Measurements from ENCODE around the gene AKR1B15. TPM values are rescaled to one million over a fixed set of nuclear protein-coding genes. Genes with fewer than 3 reads are reported as not detected.
A peak's percentile ranks its signal among the peaks of the same experiment; 100 is the strongest.

Gene AKR1B15
- total and polyA plus RNA-seq, 11 donors, result not detected

GRCh38 chr7:134512271-134512670, 36.6 kb upstream of the AKR1B15 start:
- TF ChIP-seq POLR2A (IDR thresholded peaks at IDR 0.05), result no peak
- TF ChIP-seq, protein P1, sequence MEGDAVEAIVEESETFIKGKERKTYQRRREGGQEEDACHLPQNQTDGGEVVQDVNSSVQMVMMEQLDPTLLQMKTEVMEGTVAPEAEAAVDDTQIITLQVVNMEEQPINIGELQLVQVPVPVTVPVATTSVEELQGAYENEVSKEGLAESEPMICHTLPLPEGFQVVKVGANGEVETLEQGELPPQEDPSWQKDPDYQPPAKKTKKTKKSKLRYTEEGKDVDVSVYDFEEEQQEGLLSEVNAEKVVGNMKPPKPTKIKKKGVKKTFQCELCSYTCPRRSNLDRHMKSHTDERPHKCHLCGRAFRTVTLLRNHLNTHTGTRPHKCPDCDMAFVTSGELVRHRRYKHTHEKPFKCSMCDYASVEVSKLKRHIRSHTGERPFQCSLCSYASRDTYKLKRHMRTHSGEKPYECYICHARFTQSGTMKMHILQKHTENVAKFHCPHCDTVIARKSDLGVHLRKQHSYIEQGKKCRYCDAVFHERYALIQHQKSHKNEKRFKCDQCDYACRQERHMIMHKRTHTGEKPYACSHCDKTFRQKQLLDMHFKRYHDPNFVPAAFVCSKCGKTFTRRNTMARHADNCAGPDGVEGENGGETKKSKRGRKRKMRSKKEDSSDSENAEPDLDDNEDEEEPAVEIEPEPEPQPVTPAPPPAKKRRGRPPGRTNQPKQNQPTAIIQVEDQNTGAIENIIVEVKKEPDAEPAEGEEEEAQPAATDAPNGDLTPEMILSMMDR (IDR thresholded peaks at IDR 0.05), result no peak
- ATAC-seq, result no peak
- intact Hi-C loops (cut with DNase I), result loop anchor here in 7 of 10 donors (2.0 to 5.0 kb wide), 3 partner anchors 70 to 95 kb away; no protein-coding TSS in a partner anchor

DNA sequence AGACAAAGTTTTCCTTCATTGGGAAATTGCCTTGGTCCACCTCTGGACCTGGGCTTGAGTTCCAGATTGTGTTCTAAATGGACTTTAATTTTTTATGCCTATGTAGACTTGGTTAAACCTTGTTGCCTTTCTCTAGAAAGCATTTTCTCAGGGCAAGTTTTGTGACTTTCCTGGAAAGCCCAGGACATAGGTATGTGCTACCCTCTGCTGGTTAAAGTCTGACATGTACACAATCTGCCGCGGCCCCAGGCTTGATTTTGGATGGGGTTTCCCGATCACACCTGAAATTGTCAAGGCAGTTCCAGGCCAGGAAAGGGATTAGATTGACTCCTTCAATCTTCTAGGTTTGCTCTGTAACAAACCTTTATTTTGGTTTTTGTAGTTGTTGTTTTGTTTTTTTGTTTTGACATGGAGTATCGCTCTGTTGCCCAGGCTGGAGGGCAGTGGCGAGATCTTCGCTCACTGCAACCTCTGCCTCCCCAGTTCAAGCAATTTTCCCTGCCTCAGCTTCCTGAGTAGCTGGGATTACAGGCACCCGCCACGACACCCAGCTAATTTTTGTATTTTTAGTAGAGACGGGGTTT, 35.6 kb upstream of the AKR1B15 start:
- intact Hi-C loops (cut with DNase I), result loop anchor here (1.0 to 5.0 kb wide), 5 partner anchors 71 to 94 kb away; no protein-coding TSS in a partner anchor
- TF ChIP-seq, protein P1 (IDR thresholded peaks at IDR 0.05), result peak; percentile 44 to 77 (median 70)
- TF ChIP-seq POLR2A (IDR thresholded peaks at IDR 0.05), result no peak
- no peak overlapping the region for H3K27ac ChIP-seq
- peak in 2 of 5 donors; percentile 19 to 39 for DNase-seq
- peak; percentile 45 to 76 (median 64) for ATAC-seq
- 50 to 57% (median 54%) methylated on average over 9 of the region's 9 CpGs for WGBS, 4 donors
- H3K36me3 ChIP-seq, result no peaks in the 10 kb centered on the region
- H3K9me3 ChIP-seq, result no peaks in the 10 kb centered on the region
- H3K4me3 ChIP-seq, result no peak overlapping the region
- H3K4me1 ChIP-seq, result peaks cover 0 to 13% (median 0%) of the 10 kb centered on the region in 12 donors
- H3K27me3 ChIP-seq, result no peaks in the 10 kb centered on the region

More at GRCh38 chr7:134512271-134512670, 36.6 kb upstream of the AKR1B15 start:
- 86 to 95% (median 88%) methylated on average over 1 of the region's 1 CpG for WGBS, 4 donors
- H3K27ac ChIP-seq, result no peak overlapping the region
- H3K36me3 ChIP-seq, result no peaks in the 10 kb centered on the region
- no peaks in the 10 kb centered on the region for H3K9me3 ChIP-seq
- no peaks in the 10 kb centered on the region for H3K27me3 ChIP-seq
- peaks cover 0 to 13% (median 0%) of the 10 kb centered on the region in 12 donors for H3K4me1 ChIP-seq
- DNase-seq, result no peak
- no peak overlapping the region for H3K4me3 ChIP-seq

GRCh38 chr7:134514106-134514505, 34.8 kb upstream of the AKR1B15 start:
- H3K27ac ChIP-seq, result no peak overlapping the region
- no peak for TF ChIP-seq POLR2A (IDR thresholded peaks at IDR 0.05)
- TF ChIP-seq, protein P1 (IDR thresholded peaks at IDR 0.05), result no peak
- 18 to 40% (median 27%) methylated on average over 1 of the region's 1 CpG for WGBS, 4 donors
- no peaks in the 10 kb centered on the region for H3K27me3 ChIP-seq
- no peak overlapping the region for H3K4me3 ChIP-seq
- intact Hi-C loops (cut with DNase I), result loop anchor here in 5 of 10 donors (1.0 to 5.0 kb wide), 4 partner anchors 72 to 93 kb away; no protein-coding TSS in a partner anchor
- DNase-seq, result no peak
- H3K4me1 ChIP-seq, result peaks cover 0 to 13% (median 0%) of the 10 kb centered on the region in 12 donors
- ATAC-seq, result no peak
- no peaks in the 10 kb centered on the region for H3K36me3 ChIP-seq
- H3K9me3 ChIP-seq, result no peaks in the 10 kb centered on the region

DNA sequence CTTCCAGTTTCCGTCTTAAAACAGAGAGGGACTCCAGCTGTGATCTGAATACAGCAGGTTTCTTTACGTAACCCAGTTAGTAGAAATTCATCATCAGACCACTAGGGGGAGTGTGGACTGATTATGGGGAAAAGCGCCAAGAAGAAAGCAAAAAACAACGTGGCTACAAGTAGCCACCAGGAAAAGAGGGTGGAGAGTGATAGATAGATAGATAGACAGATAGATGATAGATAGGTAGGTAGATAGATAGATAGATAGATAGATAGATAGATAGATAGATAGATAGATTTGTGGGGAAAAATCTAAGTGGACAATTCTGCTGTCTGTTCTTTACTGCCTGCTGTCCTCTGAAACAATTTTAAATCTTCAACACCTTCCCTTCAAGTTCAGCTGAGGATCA, 34.2 kb upstream of the AKR1B15 start:
- Histone ChIP-seq H3K4me3 (no peak overlapping the region), H3K27me3 (no peaks in the 10 kb centered on the region), H3K9me3 (no peaks in the 10 kb centered on the region), H3K4me1 (peaks cover 0 to 13% (median 0%) of the 10 kb centered on the region in 12 donors), H3K27ac (no peak overlapping the region), H3K36me3 (no peaks in the 10 kb centered on the region)
- ATAC-seq (peak in 3 of 4 donors; percentile 16 to 58 (median 49)), DNase-seq (peak in 1 of 5 donors; percentile 18)
- TF ChIP-seq, protein P1 (IDR thresholded peaks at IDR 0.05), result peak; percentile 66 to 88 (median 82)
- no peak for TF ChIP-seq POLR2A (IDR thresholded peaks at IDR 0.05)
- intact Hi-C loops (cut with DNase I), result loop anchor here in 7 of 10 donors (1.0 to 5.0 kb wide), 4 partner anchors 72 to 93 kb away; no protein-coding TSS in a partner anchor
- 1 to 3% (median 2%) methylated on average over 4 of the region's 4 CpGs for WGBS, 4 donors

Data from heart left ventricle (tissue), 16 donors.